GM18907 (cell line): ENCODE results near the gene ACTA2.

Experiments
- ATAC-seq: cut with Tn5 transposase; IDR thresholded peaks from one replicate; pipeline ENCODE4 v1.9.1; 2021; ENCODE audit warnings: mild to moderate bottlenecking, moderate library complexity; ENCODE audit not compliant: unreplicated experiment

ACTA2 gene

DNA sequence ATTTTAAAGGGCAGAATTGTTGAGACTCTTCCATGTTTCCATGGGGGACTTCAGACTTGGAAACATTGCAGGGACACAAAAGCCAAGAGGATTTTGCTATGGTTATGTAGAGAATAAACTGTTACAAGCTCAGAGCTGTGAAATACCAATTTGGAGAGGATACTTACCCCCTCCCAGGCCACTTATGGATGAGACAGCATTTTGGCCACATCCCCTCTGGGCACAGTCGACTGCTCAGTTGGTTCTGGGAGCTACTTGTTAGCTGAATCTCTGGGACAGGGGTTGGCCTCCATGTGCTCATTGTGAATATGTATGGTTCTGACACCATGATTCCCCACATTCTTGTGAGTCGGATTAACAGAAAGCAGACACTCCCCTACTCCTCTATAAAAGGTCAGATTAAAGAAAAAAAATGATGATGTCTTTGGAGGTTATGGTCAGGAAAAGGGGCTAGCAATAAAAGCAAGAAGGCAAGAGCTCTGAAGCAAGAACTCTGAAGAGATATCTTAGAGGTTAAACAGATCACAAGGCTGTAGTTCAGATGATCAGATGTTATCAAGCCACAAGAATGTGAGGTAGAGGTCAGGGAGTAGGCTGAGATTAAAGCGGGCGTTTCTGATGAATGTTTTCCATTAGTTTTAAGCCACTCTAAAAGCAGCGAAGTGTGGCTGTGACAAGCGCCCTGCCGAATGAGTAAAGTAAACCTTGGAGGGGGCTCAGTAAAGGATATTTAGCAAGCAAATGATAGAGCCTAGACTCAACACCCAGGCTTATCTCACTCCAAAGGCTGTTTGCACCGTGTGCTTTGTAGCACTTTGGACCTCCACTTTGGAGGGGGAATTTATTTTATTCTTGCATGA lies 55.3 kb downstream of the ACTA2 start:
- no peak for ATAC-seq

DNA sequence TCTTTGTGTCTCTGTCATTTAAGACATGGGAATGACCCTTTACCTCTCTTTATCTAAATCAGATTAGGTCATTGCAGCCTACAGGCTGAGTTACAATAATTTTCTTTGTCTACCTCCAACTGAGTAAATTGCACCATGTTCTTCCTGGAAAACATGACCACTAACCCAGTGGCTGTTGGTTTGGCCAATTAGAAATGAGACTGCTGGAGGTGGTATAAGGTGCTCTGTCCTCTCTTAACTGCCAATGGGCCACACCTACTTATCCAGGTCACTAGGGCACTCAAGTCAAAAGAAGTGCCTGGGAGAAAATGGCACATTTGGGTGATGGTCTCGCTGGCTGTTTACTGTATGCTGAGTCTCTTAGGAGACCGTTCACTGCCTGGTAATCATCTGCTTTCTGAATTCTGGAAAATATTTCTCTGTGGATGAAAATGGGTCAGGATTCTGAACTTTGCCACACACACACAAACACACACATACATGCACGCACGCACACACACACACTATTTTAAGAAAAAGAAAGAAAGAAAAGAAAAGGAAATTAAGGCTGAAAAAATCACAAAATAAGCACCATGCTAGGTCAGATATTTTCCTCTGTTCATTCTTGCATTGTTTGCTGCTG lies 56.1 kb downstream of the ACTA2 start:
- no peak for ATAC-seq

DNA sequence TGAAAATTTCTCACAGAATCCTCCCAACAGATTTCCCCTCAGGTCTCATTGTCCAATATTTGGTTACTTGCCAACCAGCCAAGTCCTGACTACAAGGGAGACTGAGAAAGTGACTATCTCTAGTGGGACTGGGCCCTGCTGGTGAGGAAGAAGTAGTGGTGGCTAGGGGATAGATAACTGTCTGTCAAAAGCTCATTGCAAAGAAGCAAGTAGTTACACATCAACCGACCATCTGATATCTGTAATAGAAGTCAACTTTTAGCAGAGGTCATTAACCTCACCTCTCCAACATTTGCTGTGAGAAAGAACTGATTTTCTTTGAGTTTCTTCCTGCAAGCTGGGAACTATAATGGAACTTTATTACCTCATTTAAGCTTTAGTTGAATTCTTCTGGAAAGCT lies 57.3 kb downstream of the ACTA2 start:
- ATAC-seq, result no peak

DNA sequence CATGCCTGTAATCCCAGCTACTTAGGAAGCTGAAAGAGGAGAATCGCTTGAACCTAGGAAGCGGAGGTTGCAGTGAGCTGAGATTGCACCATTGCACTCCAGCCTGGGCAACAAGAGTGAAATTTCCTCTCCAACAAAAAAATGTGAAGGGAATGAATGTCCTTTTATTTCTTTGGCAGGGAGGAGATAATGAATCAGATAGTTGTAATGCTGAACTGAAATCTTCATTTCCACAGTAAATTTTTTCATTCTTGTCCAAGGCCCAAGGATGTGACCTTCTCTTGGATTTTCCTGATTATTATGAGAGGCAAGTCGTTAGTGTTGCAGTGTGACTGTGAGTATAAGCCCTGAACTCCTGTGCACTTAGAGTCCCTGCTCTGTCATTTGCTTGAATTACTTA lies 59.0 kb downstream of the ACTA2 start:
- no peak for ATAC-seq

DNA sequence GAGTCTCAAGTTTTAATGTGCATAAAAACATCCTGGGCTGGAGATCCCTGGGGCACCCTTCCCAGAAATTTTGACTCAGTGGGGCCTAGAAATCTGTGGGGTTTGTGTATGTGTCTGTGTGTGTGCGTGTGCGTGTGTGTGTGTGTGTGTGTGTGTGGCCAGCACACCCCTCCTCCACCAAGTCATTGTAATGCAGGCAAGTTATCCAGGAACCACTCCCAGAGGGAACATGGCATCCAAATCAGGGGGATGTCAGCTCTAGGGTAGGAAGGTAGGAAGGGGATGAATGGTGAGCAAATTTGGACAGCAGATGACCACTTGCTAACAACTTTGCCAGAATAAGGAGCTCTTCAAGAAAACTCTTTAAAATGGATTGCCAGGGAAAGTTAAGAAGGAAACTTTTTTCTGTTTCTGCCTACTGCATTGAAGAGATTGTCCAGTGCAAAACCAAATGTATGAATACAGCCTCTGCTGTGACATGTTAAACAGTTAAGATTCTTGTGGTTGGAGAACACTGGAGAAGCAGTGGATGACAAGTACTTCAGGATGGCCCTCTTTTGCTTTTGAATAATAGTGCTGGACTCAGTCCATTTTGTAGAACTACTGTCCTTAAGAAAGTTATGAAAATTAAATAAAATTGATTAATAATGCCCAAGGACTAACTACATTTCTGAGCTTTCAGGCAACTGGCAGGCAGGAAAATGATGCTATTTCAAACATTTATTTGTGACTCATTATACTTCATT lies 60.2 kb downstream of the ACTA2 start:
- no peak for ATAC-seq

DNA sequence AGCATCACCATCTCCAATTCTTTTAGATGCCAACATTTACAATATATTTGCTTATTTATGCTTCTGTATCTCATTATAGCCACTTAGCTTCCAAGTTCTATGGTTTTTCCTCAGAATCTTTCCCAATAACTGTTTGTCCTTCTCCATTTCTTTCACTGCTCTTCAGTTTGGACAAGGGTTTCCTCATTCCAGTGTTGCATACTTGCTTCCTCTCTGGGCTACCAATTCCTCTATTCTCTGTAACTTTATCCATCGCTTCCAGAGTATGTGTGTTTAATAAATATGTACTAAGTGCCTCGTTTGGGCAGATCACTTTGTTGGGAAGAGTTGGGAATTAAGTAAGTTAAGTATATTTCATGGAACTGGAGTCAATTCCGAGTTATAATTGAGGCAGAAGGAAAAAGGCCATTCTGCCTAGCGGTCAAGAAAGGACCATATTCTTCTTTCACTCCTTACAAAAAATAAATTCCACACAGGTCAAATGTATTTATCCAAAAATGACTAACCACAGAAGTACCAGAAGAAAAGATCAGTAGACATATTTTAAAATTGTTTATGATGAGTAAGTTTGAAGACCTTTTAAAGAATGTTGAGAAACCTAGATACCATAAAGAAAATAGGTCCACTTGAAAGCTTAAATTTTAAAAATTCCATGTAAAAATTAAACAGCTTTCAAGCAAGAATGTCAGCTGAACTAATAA lies 61.7 kb downstream of the ACTA2 start:
- no peak for ATAC-seq

DNA sequence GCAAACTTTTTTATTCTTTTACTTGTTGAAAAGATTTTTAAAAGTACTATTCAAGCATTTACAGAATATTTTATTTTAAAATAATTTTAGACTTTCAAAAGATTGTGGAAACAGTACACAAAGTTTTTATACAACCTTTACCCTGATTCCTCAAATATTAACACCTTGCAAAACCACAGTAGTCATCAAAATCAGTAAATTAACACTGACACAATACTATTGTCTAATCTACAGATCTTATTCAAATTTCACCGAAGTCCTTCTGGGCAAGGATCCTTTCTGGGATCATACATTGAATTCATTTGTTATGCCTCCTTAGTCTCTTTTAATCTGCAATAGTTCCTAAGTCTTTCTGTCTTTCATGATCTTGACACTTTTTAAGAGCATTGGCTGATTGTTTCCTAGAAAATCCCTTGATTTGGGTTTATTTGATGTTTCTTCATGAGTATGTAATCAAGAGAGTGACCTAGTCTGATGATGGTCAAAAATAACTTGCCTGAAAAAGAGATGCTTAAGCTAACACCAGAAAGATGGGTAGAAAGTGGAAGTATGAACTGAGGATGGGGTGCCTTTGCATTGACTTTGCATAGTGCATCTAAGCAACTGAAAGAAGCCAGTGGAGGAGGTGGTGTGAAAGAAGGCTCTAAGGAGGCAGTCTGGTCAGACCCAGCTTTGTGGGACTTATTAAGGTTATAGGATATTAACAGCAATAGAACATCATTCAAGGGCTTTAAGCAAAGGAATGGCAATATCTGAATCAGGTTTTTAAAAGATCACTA lies 62.8 kb downstream of the ACTA2 start:
- ATAC-seq, result peak; percentile 58

DNA sequence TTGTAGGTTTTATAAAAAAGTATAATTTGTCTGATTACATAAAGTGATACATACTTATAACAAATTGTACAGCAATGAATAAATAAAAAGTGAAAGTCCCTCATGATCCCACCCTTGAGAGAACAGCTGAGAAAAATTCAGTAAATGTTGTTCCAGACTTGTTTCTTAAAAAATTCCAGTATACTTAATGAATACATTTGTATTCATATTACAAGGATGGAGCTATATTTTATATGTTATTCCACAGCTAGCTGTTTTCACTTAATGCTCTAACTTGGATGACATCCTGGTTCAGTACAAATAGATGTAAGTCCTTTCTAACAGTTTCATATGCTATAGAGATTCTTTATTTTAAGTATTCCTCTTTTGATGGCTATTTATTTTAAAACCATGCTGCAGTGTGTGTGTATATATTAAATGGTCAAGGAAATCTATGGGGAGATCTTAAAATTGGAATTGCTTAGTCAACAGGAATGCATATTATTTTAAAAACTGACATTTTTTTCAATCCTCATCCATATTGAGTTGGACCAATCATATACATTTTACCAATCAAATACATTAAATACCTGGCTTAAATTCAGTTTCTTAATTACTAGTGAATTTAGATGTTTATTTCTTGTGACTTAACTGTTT lies 63.6 kb downstream of the ACTA2 start:
- ATAC-seq, result no peak

DNA sequence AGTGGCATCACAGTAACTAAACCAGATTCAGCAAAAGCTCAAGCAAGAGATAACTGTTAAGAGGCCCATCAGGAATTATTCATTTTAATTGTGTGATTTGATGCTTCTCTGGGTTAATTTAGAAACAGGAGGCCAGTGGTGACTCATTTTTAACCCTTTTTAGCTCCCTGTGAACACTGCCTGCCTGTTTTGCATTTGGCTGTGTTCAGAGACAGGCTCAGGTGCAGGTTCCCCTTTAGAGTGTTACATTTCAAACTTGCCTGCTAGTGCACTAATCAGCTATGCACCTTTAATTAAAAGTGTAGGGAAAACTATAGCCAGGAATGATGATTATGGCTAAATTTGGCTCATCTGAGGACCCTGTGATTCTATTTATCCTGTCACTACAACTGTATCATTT lies 66.0 kb downstream of the ACTA2 start:
- ATAC-seq, result peak; percentile 55
